ENCODE results near the gene NKG7.

The NKG7 gene

DNA sequence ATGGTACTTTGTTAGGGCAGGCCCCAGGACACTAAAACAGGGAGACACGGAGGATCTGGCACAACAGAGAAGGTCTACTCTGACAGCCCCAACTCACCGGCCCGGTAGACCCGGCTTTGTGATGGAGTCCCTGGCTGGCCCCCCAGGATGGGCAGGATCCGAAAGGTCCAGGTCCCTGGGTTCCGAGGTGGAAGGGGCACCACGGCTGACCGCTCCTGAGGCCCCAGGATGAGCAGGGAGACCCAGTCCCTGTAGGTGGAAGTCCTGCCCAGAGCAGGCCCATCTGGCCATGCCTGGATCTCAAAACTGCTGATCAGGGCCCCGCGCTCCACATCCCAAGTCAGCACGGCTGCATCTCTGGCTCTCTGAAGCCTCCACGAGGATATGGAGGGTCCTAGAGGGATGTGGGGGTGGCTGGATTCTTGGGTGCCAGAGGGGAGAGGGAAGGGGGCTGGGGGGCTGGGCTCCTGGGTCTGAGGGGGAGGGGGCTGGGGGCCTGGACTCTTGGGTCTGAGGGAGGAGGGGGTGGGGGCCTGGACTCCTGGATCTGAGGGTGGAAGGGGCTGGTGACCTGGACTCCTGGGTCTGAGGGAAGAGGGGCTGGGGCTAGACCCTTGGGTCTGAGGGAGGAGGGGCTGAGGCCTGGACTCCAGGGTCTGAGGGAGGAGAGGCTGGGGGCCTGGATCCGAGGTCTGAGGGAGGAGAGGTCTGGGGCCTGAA lies 35.2 kb downstream of the NKG7 start:
- no peak for DNase-seq (ENCODE audit: low read depth)

DNA sequence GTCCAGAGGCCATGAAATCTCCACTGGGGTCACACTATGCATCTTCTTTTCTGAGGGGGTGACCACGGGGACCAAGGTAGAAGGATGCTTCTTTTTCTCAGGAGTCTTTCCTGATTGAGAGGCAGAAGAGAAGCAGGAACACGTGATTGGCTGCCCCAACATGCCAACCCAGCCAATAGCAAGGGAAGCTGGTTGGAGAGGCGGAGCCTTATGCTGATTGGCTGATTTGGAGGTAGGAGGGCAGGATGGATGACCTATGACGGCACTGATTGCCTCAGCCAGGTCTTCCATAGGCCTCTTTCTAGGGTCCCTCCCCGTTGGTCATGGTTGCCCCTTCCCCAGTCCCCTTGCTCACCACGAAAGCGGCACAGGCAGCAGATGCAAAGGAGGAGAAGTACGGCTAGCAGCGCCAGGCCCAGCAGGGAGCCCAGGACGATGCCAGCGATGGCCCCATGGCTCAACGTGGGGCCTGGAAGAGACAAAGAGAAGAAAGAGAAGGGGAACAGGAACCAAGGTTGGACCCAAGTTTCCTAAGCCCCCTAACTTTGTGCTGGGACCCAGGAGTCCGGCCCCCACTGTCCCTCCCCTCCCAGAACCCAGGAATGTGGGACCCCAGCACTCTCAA lies 38.5 kb downstream of the NKG7 start:
- DNase-seq (ENCODE audit: low read depth): no peak

DNA sequence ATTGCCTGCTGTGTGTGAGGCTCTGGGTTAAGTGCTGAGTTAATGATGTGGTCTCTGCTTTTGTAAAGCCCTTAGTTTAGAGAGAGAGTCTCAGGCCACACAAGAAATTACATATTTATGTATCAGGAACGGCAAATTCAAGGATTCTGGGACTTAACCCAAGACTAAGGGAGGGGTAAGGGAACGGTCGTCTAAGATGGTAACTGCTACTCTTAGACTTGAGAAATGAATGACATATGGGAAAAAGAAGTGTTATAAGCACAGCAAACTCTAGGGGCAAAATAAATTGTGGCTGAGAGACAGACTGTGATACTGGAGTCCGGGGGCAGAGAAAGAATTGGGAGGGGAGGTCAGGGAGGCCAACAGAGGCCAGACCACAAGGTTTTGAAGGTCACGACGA lies 40.7 kb downstream of the NKG7 start:
- no peak for DNase-seq (ENCODE audit: low read depth)

DNA sequence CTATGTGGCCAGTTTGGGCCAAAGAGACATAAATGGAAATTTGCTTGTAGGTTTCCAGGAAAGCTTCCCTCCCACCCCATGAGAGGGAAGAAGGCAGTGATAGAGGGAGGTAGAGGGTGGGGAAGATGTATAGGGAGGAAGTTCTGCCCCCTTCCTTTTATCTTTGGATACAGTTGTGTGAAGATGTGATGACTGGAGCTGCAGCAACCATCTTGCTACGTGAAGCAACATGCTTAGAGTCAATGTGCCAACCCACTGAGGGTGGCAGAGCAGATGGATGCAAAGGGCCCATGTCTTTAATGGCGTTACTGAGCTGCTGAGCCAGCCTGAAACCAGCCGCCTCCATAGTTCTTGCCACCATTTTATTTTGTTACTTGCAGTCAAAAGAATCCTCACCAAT lies 41.3 kb downstream of the NKG7 start:
- DNase-seq (ENCODE audit: low read depth): no peak

DNA sequence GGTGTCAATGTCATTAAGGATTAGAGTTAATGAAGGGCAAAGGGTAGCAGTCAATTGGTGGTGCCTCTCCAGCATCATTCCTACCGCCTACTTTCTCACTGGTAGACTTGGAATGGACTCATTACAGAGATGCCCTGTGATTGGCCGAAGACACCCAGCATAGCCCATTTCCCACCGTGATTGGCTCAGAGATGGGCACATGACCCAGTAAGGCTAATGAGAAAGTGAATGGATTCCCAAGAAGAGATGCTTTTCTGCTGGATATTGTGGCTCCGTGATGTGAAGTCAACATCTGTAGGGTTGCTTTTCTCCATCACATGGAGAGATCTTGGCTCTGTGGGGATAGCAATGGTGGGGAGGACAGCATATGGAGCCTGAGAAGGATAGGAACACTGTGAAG lies 42.1 kb downstream of the NKG7 start:
- DNase-seq (ENCODE audit: low read depth): no peak

DNA sequence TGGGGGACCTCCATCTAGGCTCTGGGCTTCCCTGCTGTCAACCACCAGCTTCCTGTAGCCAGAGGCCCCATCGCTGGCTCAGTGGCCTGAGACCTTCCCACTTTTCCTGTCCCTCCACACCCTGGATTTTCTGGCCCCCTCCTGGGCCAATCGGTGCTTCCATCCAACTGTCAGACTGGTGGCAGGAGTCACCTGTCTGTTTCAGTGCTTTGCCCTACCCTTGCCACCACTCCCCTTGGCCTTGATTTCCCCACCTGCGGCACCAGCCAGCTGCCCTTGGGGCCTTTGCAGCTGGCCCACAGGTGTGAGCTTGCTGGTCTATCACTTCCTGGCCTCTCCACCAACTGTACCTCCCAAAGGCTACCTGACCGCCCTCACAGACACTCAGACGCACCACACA lies 43.0 kb downstream of the NKG7 start:
- DNase-seq (ENCODE audit: low read depth): no peak

DNA sequence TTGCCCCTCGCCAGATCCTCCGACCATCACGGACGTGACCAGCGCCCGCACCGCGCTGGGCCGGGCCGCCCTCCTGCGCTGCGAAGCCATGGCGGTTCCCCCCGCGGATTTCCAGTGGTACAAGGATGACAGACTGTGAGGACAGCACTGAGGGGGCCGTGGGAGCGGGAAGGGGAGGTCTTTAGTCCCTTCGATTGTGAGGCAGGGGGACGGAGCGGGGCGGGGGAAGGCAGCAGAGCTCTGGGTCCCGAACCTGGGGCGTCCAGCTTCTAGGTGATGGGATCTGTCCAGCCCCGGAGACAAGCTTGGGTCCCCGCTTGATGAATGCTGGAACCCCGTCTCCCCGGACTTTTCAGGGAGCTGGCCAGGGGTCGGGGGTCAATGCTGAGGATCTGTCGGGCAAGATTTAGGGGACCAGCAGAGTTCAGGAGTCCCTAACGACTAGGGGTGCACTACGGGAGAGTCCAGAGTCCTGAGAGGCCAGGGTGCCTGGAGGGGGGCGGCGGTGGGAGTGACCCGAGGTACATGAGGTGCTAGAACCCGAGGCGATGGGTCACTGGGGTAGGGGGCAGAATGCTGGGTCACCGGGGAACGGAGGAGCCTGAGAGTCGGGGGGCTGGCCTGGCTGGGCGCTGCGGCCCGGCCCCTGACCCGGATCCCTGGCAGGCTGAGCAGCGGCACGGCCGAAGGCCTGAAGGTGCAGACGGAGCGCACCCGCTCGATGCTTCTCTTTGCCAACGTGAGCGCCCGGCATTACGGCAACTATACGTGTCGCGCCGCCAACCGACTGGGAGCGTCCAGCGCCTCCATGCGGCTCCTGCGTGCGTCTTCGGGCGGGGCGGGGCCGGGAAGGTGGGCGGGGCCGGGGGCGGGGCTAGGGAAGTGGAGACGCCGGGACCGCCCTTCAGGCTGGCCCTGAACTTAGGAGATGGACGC lies 45.1 kb downstream of the NKG7 start:
- DNase-seq (ENCODE audit: low read depth): no peak

DNA sequence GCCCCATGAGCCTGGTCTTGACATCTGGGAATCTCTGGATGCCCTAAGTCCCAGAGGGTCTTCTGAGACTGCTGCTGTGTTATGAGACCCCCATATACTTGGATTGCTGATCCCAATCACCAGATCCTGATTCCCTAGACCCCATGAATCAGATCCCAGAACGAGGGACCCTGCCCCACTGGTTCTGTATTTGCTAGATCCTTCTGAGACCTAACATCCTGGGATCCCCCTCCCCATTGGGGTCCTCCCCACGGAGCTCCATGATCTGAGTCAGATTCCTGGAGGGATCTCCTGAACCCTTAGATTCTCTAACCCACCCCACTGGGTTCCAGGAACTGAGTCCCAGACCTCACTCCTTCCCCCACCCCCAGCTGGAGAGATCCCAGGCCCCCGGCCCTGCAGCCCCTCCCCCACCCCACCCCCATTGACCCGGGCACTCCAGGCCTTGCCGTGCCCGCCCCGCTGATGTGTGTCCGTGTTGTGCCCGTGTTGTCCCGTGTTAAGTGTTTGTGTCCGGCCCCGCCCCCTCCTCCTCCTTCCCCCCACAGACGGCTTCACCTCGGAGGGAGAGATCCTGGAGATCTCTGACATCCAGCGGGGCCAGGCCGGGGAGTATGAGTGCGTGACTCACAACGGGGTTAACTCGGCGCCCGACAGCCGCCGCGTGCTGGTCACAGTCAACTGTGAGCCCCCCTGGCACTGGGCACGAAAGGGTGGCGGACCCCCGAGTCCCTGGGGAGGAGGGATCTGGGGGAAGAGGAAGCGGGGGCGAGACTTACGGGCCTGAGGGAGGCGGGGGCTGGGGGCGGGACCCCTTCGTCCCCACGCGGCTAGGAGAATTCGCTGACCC lies 46.0 kb downstream of the NKG7 start:
- no peak for DNase-seq (ENCODE audit: low read depth)

DNA sequence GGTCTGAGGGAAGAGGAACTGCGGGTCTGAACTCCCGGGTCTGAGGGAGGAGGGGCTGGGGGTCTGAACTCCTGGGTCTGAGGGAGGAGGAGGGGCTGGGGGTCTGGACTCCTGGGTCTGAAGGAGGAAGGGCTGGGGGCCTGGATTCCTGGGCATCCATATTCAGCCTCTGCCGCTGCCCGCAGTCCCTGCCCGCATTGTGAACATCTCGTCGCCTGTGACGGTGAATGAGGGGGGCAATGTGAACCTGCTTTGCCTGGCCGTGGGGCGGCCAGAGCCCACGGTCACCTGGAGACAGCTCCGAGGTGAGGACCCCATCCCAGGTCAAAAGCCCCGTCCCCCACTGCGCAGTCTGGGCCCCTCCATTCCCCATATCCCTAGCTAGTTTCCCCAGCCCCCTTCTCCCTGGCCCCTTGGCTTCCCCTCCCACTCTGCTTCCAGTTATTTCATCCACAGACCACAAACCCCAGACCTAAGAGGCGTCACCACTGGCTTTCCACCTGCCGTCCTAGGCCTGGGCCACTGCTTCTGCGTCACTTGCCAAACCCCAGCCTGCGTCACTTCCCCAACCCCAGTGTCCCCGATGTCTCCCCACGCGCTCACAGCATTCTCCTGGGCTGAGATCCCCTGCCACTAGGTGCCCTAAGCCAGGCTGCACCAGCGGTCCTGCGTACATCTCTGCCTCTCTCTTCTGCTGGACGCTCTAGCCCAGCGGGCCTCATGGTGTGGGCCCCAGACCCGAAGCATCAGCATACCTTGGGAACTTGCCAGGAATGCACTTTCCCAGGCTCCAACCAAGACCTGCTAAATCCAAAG lies 47.1 kb downstream of the NKG7 start:
- no peak for DNase-seq (ENCODE audit: low read depth)

DNA sequence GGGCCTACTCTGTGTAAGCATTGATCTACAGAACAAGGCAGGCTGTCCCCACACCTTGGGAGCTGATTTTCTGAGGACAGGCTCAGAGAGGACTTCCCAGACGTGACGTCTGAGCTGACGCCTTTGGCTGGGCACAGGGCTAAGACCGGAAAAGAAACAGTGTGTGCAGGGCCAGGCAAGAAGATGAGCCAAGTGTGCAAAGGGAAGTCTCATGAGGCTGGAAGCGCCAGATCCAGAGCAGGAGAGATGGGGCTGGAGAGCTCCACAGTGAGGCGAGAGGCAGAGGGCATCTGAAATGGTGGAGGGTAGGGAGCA lies 48.3 kb downstream of the NKG7 start:
- DNase-seq (ENCODE audit: low read depth): no peak

DNA sequence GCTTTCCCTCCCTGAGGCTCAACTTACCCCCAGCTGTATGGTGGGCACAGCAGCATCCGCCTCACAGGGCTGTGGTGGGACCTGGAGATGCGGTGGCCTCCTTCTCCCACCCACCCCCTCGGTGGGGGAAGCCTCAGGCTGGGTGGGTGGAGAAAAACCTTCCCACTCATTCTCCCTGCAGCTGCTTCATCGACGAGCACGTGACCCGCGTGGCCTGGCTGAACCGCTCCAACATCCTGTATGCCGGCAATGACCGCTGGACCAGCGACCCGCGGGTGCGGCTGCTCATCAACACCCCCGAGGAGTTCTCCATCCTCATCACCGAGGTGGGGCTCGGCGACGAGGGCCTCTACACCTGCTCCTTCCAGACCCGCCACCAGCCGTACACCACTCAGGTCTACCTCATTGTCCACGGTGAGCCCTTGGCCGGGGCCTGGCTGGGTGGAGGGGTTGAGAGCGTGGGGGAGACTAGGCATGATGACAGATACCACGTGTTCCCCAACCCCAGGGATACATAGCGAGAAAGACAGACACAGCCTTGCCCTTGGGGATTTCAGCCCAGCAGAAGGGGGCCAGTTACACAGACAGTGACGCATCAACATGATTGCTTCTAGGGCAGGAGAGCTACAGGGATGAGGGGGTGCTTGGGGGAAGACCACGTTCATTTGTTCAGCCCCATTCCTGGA lies 48.8 kb downstream of the NKG7 start:
- DNase-seq (ENCODE audit: low read depth): no peak

DNA sequence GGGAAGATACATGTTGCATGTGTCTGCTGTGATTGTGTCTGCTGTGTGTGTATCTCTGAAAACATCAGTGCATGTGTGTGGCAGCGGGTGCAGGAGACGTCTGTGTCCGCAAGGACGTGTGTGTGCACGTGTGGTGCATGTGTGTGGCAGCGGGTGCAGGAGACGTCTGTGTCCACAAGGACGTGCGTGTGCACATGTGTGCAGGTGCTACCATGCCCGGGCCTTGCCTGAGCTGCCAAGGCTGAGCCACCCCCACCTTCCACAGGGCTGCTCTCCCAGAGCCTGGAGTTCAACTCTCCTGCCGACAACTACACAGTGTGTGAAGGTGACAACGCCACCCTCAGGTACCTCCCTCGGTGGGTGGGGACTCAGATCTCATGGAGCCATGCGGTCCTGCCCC lies 50.7 kb downstream of the NKG7 start:
- no peak for DNase-seq (ENCODE audit: low read depth)

All from HS-5 (cell line).